Measurements from ENCODE around the gene ALDH18A1.

GRCh38 chr10:95657250-95657649 is 739 bp upstream of the ALDH18A1 start:
- no peak for TF ChIP-seq POLR2A (IDR thresholded peaks at IDR 0.05; ENCODE audit: low read depth, low read length)
- TF ChIP-seq POLR2AphosphoS5 (IDR thresholded peaks at IDR 0.05; ENCODE audit: low read depth, low read length) = no peak
- no peak for TF ChIP-seq PAX5 (IDR thresholded peaks at IDR 0.05; ENCODE audit: insufficient read depth, low read length, severe bottlenecking)
- no peak for TF ChIP-seq TAF1 (IDR thresholded peaks at IDR 0.05; ENCODE audit: low read depth, low read length)
- TF ChIP-seq POU2F2 (IDR thresholded peaks at IDR 0.05; ENCODE audit: low read depth, low read length) = no peak
- no peak for TF ChIP-seq SPI1 (IDR thresholded peaks at IDR 0.05; ENCODE audit: low read depth, low read length)
